NCI-H82 treated with DMSO at 0.1 percent for 48 hours (cell line): ENCODE measurements around the gene RGSL1.
"Not testable (repeated sequence)": the region's sequence is repeated elsewhere in the genome, so short reads cannot be mapped to it uniquely, and the experiment has no call there.

Experiments used
- DNase-seq: peaks from one replicate; lab custom pipeline; 2025; ENCODE audit not compliant: unreplicated experiment; lab: John Stamatoyannopoulos, UW

RGSL1 gene

DNA sequence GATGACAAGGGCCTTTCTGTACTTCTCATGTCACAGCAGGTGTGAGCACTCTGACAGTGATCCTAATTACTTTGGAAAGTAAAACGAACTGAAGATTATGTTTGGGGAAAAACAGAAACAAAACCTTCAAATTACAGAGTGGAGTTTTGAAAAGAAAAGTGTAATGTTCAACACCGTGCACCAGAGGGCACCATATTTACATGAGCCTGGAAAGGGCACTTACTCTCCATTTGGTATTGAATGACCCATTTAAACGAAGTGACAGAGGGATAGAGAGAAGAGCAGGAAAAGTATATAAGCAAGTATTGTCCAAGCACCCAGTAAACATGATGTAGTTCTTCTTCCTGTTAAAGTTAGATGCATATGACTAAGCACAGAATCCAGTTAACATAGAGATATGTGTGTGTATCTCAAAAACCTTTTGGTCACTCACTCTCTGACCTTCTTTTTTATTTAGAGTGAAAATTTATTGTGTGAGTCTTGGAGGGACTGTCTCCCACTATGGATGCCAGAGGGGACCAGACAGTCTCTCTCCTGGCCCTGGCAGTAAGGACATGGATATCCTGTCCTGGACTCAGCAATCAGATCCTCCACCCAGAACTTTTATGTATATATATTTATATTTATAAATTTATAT is 3.8 kb upstream of the RGSL1 start:
- DNase-seq, result peak; percentile 71

DNA sequence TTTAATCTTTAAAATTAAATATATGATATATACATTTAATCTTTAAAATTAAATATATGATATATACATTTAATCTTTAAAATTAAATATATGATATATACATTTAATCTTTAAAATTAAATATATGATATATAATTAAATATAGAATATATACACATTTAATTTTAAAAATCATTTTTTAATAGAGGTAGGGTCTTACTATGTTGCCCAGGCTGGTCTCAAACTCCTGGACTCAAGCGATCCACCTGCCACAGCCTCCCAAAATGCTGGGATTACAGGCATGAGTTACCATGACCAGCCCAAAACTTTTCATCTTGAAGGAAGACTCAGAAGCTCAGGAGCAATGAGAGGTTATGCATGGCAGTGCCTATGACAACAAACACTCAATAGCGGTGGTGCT is 2.8 kb upstream of the RGSL1 start:
- DNase-seq, result not testable (repeated sequence)

DNA sequence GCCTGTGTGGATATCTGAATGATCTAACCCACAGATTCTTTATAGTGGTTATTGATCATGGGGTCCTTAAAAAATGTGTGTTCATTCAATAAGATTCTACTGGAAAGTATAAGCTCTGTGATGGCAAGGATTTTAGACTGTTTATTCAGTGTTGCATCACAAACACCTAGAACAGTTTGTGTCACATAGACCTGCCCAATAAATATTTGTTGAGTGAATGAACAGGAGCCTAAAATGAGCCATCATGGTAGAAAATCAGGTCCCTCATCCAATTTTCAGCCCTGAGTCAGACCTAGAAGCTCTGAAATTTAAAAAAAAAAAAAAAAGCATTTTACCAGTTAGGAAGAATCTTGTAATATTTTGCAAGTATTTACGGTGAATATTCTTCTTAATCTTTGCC is 2.3 kb upstream of the RGSL1 start:
- no peak for DNase-seq

- no peak for DNase-seq
Observed at GRCh38 chr1:182453631-182454030, 3.7 kb downstream of the RGSL1 start.

GRCh38 chr1:182457844-182458243 is 7.9 kb downstream of the RGSL1 start:
- DNase-seq, result no peak

GRCh38 chr1:182459949-182460348 is 10.0 kb downstream of the RGSL1 start:
- DNase-seq, result no peak

GRCh38 chr1:182460550-182460951 is 10.6 kb downstream of the RGSL1 start:
- DNase-seq, result no peak

- DNase-seq, result no peak
Observed at GRCh38 chr1:182473556-182473955, 23.6 kb downstream of the RGSL1 start.

DNA sequence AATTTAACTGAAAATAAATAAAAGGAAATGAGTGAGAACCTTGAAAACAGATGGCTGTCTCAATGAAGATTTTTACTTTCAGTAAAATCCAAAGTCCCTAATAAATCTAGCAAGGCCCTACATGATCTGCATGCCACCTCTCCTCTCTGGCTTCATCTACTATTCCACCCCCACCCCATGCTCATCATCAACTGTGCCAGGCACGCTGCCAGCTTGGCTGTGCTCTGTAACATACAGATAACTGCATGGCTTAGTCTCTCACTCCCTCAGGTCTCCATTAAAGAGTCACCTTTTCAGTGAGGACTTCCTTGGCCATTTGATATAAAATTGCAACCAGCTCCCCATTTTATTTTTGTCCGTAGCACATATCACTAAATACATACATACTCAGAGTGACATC is 26.7 kb downstream of the RGSL1 start:
- DNase-seq, result no peak

DNA sequence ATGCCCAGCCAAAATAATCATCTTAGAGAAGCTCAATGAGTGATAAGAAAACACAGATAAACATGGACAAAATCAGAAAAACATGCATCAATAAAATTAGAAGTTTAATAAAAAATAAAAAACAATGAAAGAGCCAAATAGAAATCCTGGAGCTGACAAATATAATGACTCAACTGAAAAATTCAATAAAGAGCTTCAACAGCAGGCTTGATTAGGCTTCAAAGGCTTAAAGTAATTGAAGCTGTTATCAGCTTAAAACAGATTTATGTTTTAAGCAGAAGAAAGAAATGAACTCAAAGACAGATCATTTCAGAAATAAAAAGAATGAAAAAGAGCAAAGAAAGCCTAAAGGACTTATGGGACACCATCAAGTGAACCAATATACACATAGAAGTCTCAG is 28.3 kb downstream of the RGSL1 start:
- no peak for DNase-seq

GRCh38 chr1:182484067-182484466 is 34.1 kb downstream of the RGSL1 start:
- no peak for DNase-seq

GRCh38 chr1:182484531-182485257 is 34.7 kb downstream of the RGSL1 start:
- no peak for DNase-seq

- no peak for DNase-seq
Observed at GRCh38 chr1:182485861-182486260, 35.9 kb downstream of the RGSL1 start.

GRCh38 chr1:182488803-182489202 is 38.9 kb downstream of the RGSL1 start:
- DNase-seq, result no peak

GRCh38 chr1:182493063-182493462 is 43.1 kb downstream of the RGSL1 start:
- no peak for DNase-seq

DNA sequence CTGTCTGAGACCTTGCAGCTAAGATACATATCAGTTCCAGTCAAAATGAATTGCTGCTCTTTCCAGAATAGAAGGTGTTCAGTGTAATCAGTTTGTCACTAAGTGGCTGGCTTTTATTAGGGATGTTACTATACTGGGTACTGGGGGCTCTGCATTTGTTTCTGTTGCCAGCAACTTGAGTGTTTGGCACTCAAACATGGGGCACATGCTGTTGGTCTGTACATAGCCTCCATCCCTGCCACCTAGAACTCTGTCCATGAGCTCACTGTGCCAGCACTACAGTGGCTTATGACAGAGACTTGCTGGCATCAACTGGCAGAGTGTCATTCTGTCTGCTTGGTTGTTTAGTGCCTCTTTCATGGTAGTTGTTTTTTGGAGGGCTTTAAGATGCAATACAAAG is 45.1 kb downstream of the RGSL1 start:
- DNase-seq, result no peak

DNA sequence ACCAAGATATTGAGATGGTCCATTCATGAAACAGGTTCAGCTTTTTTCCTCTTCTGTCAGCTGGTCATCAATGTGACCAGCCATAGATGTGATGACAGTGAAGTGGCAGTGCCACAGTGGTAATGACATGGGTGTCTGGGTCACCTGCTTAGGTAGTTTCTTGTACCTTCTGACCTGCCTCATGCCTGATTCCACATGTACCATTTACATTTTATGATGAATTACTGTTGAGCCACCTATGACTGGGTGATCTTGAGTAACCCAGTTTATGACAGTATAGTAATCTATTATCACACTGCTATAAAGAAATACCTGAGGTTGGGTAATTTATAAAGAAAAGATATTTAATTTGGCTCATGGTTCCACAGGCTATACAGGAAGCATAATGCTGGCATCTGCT is 45.7 kb downstream of the RGSL1 start:
- DNase-seq, result no peak

- DNase-seq, result no peak
Observed at GRCh38 chr1:182507685-182508084, 57.7 kb downstream of the RGSL1 start.

- DNase-seq, result no peak
Observed at GRCh38 chr1:182515556-182515955, 65.6 kb downstream of the RGSL1 start.

GRCh38 chr1:182520736-182521135 is 70.8 kb downstream of the RGSL1 start:
- DNase-seq, result no peak

- DNase-seq, result no peak
Observed at GRCh38 chr1:182525342-182525741, 75.4 kb downstream of the RGSL1 start.

- DNase-seq, result no peak
Observed at GRCh38 chr1:182527680-182528079, 77.7 kb downstream of the RGSL1 start.

DNA sequence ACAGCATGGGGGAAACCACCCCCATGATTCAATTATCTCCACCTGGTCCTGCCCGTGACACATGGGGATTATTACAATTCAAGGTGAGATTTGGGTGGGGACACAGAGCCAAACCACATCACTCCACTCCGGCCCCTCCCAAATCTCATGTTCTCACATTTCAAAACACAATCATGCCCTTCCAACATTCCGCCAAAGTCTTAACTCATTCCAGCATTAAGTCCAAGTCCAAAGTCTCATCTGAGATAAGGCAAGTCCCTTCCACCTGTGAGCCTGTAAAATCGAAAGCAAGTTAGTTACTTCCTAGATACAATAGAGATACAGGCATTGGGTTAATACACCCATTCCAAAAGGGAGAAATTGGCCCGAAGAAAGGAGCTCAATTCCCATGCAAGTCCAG is 78.3 kb downstream of the RGSL1 start:
- DNase-seq, result not testable (repeated sequence)
